Measurements from ENCODE around the gene CASKIN2. TPM values are rescaled to one million over a fixed set of nuclear protein-coding genes. Genes with fewer than 3 reads are reported as not detected.

CASKIN2 gene
- total RNA-seq, 1 experiment from 2014 or later: 37.0 TPM

DNA sequence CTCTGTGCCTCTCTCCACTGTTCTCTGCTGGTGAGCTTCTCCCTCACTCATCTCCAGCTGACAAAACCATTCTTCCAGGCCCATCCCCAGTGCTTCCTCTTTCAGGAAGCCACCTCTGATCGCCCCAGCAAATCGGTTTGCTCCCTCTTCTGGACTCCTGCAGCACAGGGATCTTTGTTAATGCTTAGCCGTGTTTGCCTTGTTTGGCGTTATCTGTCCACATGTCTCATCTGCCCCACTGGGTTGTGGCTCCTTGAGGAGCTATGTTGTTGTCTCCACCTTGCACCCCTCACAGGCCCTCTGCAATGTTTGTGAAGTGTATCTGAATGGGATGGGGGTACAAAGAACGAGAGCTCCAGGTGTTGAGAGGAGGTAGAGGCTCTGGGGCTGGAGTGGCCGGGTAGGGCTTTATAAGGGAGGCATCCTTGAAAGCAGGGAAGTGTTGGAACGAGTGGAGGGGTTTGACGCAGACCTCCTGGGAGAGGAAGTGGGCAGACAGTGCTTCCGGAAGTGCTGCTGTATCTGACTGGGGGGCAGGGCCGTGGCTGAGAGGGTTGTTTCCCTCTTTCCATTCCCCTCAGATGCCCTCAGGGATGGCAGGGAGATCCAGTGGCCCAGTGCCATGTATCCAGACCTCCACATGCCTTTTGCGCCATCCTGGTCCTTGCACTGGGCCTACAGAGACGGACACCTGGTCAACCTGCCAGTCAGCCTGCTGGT, 27.8 kb downstream of the CASKIN2 start:
- Histone ChIP-seq H3K23ac (ENCODE audit: insufficient read length, low read depth, low read length) (no peak overlapping the region), H4K91ac (ENCODE audit: insufficient read length, low read depth, low read length) (no peak overlapping the region), H2AK5ac (ENCODE audit: insufficient read length, low read length) (no peak overlapping the region), H3K18ac (ENCODE audit: insufficient read length, low read depth, low read length) (no peak overlapping the region), H4K5ac (ENCODE audit: insufficient read length, low read depth, low read length) (no peak overlapping the region), H3K79me2 (ENCODE audit: insufficient read depth, low read length) (no peaks in the 10 kb centered on the region), H2BK20ac (ENCODE audit: low read depth, low read length, poor library complexity, severe bottlenecking) (no peak overlapping the region), H3K27me3 (ENCODE audit: insufficient read depth, low read length) (no peaks in the 10 kb centered on the region), H2AFZ (ENCODE audit: low read length) (no peak overlapping the region), H2BK12ac (ENCODE audit: insufficient read length, low read depth, low read length) (no peak overlapping the region), H3K4me2 (ENCODE audit: insufficient read depth, insufficient read length, low read length) (no peak overlapping the region), H3K9me3 (ENCODE audit: control insufficient read depth, low read depth, low read length) (no peaks in the 10 kb centered on the region), H3K4me1 (ENCODE audit: insufficient read depth, low read length) (no peaks in the 10 kb centered on the region), H3K14ac (ENCODE audit: insufficient read depth, low read length) (no peak overlapping the region; the same call in 1 of the 2 replicates), H3K56ac (ENCODE audit: insufficient read length, low read depth, low read length) (no peak overlapping the region), H3T11ph (ENCODE audit: low read length) (no peak overlapping the region), H2BK120ac (ENCODE audit: low read depth, low read length, poor library complexity, severe bottlenecking) (no peak overlapping the region), H3K27ac (ENCODE audit: insufficient read length, low read depth, low read length) (no peak overlapping the region), H2BK15ac (ENCODE audit: low read depth, low read length) (no peak overlapping the region), H3K79me1 (ENCODE audit: insufficient read depth, low read depth, low read length, poor library complexity, severe bottlenecking) (no peaks in the 10 kb centered on the region), H3K9ac (ENCODE audit: extremely low read depth, insufficient read length, low read length) (no peak overlapping the region), H2BK5ac (ENCODE audit: insufficient read length, low read length) (no peak overlapping the region), H4K8ac (replicated peaks; ENCODE audit: insufficient read length, low read depth, low read length) (no peak overlapping the region), H4K20me1 (ENCODE audit: control insufficient read depth, insufficient read depth, insufficient read length) (no peaks in the 10 kb centered on the region), H3K4ac (ENCODE audit: low read depth, low read length) (no peak overlapping the region), H3K23me2 (ENCODE audit: insufficient read length, low read depth, low read length, poor library complexity, severe bottlenecking) (no peaks in the 10 kb centered on the region)
- no peak for DNase-seq
- no peaks in the 10 kb centered on the region for H3K27me3 Mint-ChIP-seq (ENCODE audit: low read depth)
- H3K27ac Mint-ChIP-seq: peak overlapping the region in 2 of 3 experiments; percentile 59 to 81; a peak in 6 of 7 replicates
- TF ChIP-seq, protein P1, sequence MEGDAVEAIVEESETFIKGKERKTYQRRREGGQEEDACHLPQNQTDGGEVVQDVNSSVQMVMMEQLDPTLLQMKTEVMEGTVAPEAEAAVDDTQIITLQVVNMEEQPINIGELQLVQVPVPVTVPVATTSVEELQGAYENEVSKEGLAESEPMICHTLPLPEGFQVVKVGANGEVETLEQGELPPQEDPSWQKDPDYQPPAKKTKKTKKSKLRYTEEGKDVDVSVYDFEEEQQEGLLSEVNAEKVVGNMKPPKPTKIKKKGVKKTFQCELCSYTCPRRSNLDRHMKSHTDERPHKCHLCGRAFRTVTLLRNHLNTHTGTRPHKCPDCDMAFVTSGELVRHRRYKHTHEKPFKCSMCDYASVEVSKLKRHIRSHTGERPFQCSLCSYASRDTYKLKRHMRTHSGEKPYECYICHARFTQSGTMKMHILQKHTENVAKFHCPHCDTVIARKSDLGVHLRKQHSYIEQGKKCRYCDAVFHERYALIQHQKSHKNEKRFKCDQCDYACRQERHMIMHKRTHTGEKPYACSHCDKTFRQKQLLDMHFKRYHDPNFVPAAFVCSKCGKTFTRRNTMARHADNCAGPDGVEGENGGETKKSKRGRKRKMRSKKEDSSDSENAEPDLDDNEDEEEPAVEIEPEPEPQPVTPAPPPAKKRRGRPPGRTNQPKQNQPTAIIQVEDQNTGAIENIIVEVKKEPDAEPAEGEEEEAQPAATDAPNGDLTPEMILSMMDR (conservative IDR thresholded peaks at IDR 0.05): no peak
- peaks cover 11 to 13% of the 10 kb centered on the region in 2 experiments for H3K4me1 Mint-ChIP-seq
- no peaks in the 10 kb centered on the region for H3K9me3 Mint-ChIP-seq
- peaks cover 1 to 10% (median 6%) of the 10 kb centered on the region in 3 experiments; a peak in 5 of 7 replicates for H3K36me3 Mint-ChIP-seq (ENCODE audit: insufficient read depth in 1 of 3, low read depth in 3 of 3)
- WGBS (ENCODE audit: extremely low coverage, insufficient read length, low lambda C conversion rate): no CpG with 5 or more reads among the region's 12 CpGs
- H3K4me3 Mint-ChIP-seq: no peak overlapping the region; a peak in 1 of 5 replicates
